Body of pancreas (tissue), 4 donors: ENCODE results near the gene NXNL1. TPM values are rescaled to one million over a fixed set of nuclear protein-coding genes. Genes with fewer than 3 reads are reported as not detected.

Source experiments
- ATAC-seq: fragments of 150-250 bp; one replicate; pipeline ENCODE4 v1.9.1; 2016
- DNase-seq, 4 donors: peaks; one replicate each; pipeline ENCODE4 v3.0.0-alpha.2; 2019
- H3K27ac ChIP-seq, 4 donors: fragments of 200-600 bp; sonication (generic); 1 replicate in 3 of 4; 2 replicates in 1 of 4; pipeline versions ENCODE4 v1.5.1 to v1.6.1; 2016 to 2019; ENCODE audit warnings: mild to moderate bottlenecking in 1 of 4, mixed read lengths in 1 of 4, moderate library complexity in 1 of 4
- H3K27me3 ChIP-seq, 2 donors: fragments of 200-600 bp; sonication (generic); one replicate each; pipeline ENCODE4 v1.6.0; 2016; ENCODE audit warnings: mild to moderate bottlenecking in 1 of 2
- H3K36me3 ChIP-seq, 2 donors: fragments of 200-600 bp; sonication (generic); replicated peaks in 1 of 2; 2 replicates each; pipeline ENCODE4 v1.5.1; 2016; ENCODE audit warnings: low read depth in 2 of 2; ENCODE audit not compliant: insufficient read depth in 1 of 2
- H3K4me1 ChIP-seq: fragments of 200-600 bp; sonication (generic); one replicate; pipeline ENCODE4 v1.6.0; 2016
- H3K4me3 ChIP-seq, 2 donors: fragments of 200-600 bp; sonication (generic); 1 replicate in 1 of 2; 2 replicates in 1 of 2; pipeline ENCODE4 v1.5.1; 2016 to 2019
- H3K9me3 ChIP-seq, 3 donors: fragments of 200-600 bp; sonication (generic); 1 replicate in 2 of 3; 2 replicates in 1 of 3; pipeline ENCODE4 v1.5.1; 2016
- CTCF ChIP-seq, 7 experiments: fragments of 450-650 bp in 4 of 7; fragments of 200-600 bp in 3 of 7; sonication (generic) in 3 of 7; IDR thresholded peaks; one replicate each; pipeline ENCODE4 v1.5.1; 2016 to 2019; ENCODE audit warnings: antibody characterized with exemption in 7 of 7
- POLR2A ChIP-seq, 3 donors: fragments of 450-650 bp; IDR thresholded peaks; one replicate each; pipeline ENCODE4 v1.6.1; 2016; ENCODE audit warnings: antibody characterized with exemption in 3 of 3, mild to moderate bottlenecking in 2 of 3
- WGBS, 2 donors: methylation state at CpG; one replicate each; pipeline ENCODE4 v1.1.5; 2017; 5-methylcytosine and 5-hydroxymethylcytosine counted together
- intact Hi-C: fragments of 100-400 bp; cut with DNase I; formaldehyde crosslinking; loops from one replicate; pipeline ENCODE4 v1.15.1; 2023
- total RNA-seq, 2 donors: library from RNA; depleted of rRNA; stranded (reverse); fragments of >200 nt; gene quantifications; one replicate each; pipeline ENCODE4 v1.1.0, GENCODE V29; 2016

NXNL1 gene
- total RNA-seq, 2 donors from 2014 or later, result not detected

- Histone ChIP-seq H3K4me3 (no peak overlapping the region), H3K4me1 (peaks cover 20% of the 10 kb centered on the region), H3K36me3 (no peaks in the 10 kb centered on the region), H3K9me3 (no peaks in the 10 kb centered on the region), H3K27me3 (no peaks in the 10 kb centered on the region), H3K27ac (peak overlapping the region in 1 of 4 donors; percentile 36)
- no peak for DNase-seq
- intact Hi-C loops, result no loop called here
- TF ChIP-seq POLR2A (IDR thresholded peaks at IDR 0.05) (no peak), CTCF (IDR thresholded peaks at IDR 0.05) (peak in 1 of 7 experiments; percentile 2)
- 72 to 79% methylated on average over 8 to 9 of the region's 9 CpGs for WGBS, 2 donors
- ATAC-seq, result no peak
Observed at GRCh38 chr19:17489392-17490030, 28.8 kb upstream of the NXNL1 start.

- Histone ChIP-seq H3K4me1 (peaks cover 20% of the 10 kb centered on the region), H3K27me3 (no peaks in the 10 kb centered on the region), H3K27ac (peak overlapping the region in 1 of 4 donors; percentile 36), H3K9me3 (no peaks in the 10 kb centered on the region), H3K4me3 (no peak overlapping the region), H3K36me3 (no peaks in the 10 kb centered on the region)
- TF ChIP-seq CTCF (IDR thresholded peaks at IDR 0.05) (peak in 5 of 7 experiments; percentile 19 to 41 (median 29)), POLR2A (IDR thresholded peaks at IDR 0.05) (no peak)
- WGBS, 2 donors, result 12 to 28% methylated on average over 14 to 22 of the region's 31 CpGs
- ATAC-seq (peak; percentile 97), DNase-seq (peak; percentile 88 to 94 (median 92))
- intact Hi-C loops, result no loop called here
Observed at GRCh38 chr19:17488593-17489391, 28.1 kb upstream of the NXNL1 start.

GRCh38 chr19:17487284-17488121 lies 26.8 kb upstream of the NXNL1 start:
- no peak overlapping the region for H3K4me3 ChIP-seq
- intact Hi-C loops, result no loop called here
- ATAC-seq, result no peak
- no peak overlapping the region for H3K27ac ChIP-seq
- no peaks in the 10 kb centered on the region for H3K27me3 ChIP-seq
- peaks cover 20% of the 10 kb centered on the region for H3K4me1 ChIP-seq
- TF ChIP-seq CTCF (IDR thresholded peaks at IDR 0.05), result no peak
- TF ChIP-seq POLR2A (IDR thresholded peaks at IDR 0.05), result no peak
- no peaks in the 10 kb centered on the region for H3K36me3 ChIP-seq
- no peak for DNase-seq
- no peaks in the 10 kb centered on the region for H3K9me3 ChIP-seq
- WGBS, 2 donors, result 75 to 79% methylated on average over 8 to 15 of the region's 18 CpGs

- 94 to 95% methylated on average over 9 to 57 of the region's 58 CpGs for WGBS, 2 donors
- Histone ChIP-seq H3K4me3 (no peak overlapping the region), H3K36me3 (no peaks in the 10 kb centered on the region), H3K4me1 (peaks cover 20% of the 10 kb centered on the region), H3K27ac (no peak overlapping the region), H3K9me3 (no peaks in the 10 kb centered on the region), H3K27me3 (no peaks in the 10 kb centered on the region)
- ATAC-seq (no peak), DNase-seq (no peak)
- TF ChIP-seq POLR2A (IDR thresholded peaks at IDR 0.05) (no peak), CTCF (IDR thresholded peaks at IDR 0.05) (no peak)
- intact Hi-C loops, result no loop called here
Observed at GRCh38 chr19:17486545-17487240, 26.0 kb upstream of the NXNL1 start.
